ENCODE measurements around the gene RNASE8. TPM values are rescaled to one million over a fixed set of nuclear protein-coding genes. Genes with fewer than 3 reads are reported as not detected.
"Not testable (repeated sequence)": the region's sequence is repeated elsewhere in the genome, so short reads cannot be mapped to it uniquely, and the experiment has no call there.

Gene RNASE8
- total and polyA plus RNA-seq, 2 donors: not detected

DNA sequence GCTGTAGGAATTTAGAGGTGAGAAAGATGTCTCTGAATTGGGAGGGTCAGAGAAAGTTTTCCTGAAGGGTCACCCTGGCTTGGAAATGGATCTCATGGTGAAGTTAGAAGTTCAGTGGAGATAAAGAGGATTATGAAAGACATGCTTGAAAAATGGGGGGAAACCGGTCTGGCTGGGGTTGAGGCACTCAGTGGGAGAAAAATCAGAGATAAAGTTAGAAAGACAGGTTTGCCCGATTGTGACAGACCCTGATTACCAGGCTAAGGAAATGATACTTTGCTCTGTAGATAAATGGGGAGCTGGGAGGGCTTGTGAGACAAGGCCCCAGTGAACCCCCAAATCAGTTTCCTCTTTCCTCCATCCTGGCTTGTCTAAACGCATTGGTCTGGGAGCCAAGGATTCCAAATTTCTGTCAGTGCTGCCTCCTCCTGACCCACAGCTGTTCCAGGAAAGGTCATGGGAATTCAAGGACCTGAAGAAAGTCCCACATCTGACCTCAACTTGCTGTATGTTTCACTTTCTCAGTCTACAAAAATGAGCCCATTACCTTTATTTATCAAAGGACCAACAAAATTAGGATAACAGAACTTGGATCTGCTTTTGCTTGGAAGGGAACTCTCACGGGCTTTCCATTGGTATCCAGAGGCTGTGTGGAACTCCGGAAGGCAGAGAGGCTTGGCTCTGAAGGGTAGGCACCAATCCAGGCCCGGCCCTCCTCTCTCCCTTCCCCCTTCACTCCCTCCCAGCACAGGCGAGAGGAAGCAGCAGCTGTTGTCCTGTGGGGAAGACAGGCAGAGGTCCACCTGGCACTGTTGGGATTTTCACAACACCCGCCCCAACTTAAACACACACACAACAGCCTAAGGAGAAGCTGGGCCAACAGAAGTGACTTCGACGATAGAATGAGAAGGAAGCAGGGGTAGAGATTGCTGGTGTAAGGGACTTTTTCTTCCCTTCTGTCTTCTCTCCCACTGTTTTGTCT lies 18.9 kb upstream of the RNASE8 start:
- WGBS: 90% methylated on average over 10 of the region's 10 CpGs
- no peaks in the 10 kb centered on the region for H3K36me3 ChIP-seq (ENCODE audit: control insufficient read depth in 2 of 2, insufficient read depth in 2 of 2, low read length in 1 of 2)
- no peak for DNase-seq (ENCODE audit: low read depth in 6 of 9, low spot score in 9 of 9)
- peak overlapping the region in 1 of 2 donors; percentile 2 for H3K27ac ChIP-seq (ENCODE audit: low read depth in 1 of 2, low read length in 1 of 2)
- H3K27me3 ChIP-seq (ENCODE audit: control insufficient read depth in 2 of 2, insufficient read depth in 1 of 2, low read length in 1 of 2): peaks cover 0 to 5% of the 10 kb centered on the region in 2 donors
- peaks cover 0 to 2% of the 10 kb centered on the region in 2 donors for H3K4me1 ChIP-seq (ENCODE audit: control insufficient read depth in 2 of 2, insufficient read depth in 2 of 2, low read length in 2 of 2)
- H3K9me3 ChIP-seq (ENCODE audit: control insufficient read depth in 2 of 2, insufficient read depth in 1 of 2, low read length in 1 of 2): no peaks in the 10 kb centered on the region
- no peak overlapping the region for H3K4me3 ChIP-seq (ENCODE audit: low read length in 2 of 2)

DNA sequence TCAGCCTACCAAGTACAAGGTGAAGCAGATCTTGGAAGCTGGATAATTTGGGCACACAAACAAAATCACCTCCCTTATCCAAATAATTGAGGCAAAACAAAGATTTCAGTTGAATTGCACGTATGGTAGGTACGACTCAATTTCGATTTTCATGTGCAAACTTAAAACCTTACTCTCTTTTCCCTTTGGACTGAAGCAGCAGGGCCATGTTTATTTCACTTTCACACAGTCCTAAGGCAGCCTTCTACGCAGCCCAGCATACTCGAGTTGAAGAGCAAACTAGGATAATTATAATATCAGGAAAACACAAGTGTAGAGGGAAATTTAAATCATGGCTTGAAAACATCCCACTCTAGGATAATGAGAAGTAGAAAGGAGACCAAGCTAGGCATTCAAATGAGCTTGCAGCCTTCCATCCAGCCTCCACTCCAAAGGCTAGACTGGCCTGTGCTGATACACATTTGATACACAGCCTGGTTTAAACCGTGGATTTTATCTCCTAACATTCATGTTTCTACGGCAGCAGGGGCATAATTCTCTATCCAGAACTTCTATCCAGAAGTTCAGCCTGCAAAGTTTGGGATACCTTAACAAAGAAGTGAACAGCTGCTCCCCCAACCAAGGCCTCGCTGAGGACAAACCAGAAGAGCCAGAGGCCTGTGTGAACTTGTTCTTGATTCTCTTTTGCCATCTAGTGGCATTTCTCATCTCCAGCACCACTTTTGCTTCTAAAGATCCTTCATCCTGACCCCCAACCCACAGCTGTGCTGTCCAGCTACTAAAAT lies 17.8 kb upstream of the RNASE8 start:
- peaks cover 0 to 6% of the 10 kb centered on the region in 2 donors for H3K4me1 ChIP-seq (ENCODE audit: control insufficient read depth in 2 of 2, insufficient read depth in 2 of 2, low read length in 2 of 2)
- 78% methylated on average over 8 of the region's 8 CpGs for WGBS
- peak in 8 of 9 donors; percentile 23 to 65 (median 26) for DNase-seq (ENCODE audit: low read depth in 6 of 9, low spot score in 9 of 9)
- no peaks in the 10 kb centered on the region for H3K36me3 ChIP-seq (ENCODE audit: control insufficient read depth in 2 of 2, insufficient read depth in 2 of 2, low read length in 1 of 2)
- peaks cover 0 to 5% of the 10 kb centered on the region in 2 donors for H3K27me3 ChIP-seq (ENCODE audit: control insufficient read depth in 2 of 2, insufficient read depth in 1 of 2, low read length in 1 of 2)
- no peaks in the 10 kb centered on the region for H3K9me3 ChIP-seq (ENCODE audit: control insufficient read depth in 2 of 2, insufficient read depth in 1 of 2, low read length in 1 of 2)
- H3K4me3 ChIP-seq (ENCODE audit: low read length in 2 of 2): no peak overlapping the region
- no peak overlapping the region for H3K27ac ChIP-seq (ENCODE audit: low read depth in 1 of 2, low read length in 1 of 2)

DNA sequence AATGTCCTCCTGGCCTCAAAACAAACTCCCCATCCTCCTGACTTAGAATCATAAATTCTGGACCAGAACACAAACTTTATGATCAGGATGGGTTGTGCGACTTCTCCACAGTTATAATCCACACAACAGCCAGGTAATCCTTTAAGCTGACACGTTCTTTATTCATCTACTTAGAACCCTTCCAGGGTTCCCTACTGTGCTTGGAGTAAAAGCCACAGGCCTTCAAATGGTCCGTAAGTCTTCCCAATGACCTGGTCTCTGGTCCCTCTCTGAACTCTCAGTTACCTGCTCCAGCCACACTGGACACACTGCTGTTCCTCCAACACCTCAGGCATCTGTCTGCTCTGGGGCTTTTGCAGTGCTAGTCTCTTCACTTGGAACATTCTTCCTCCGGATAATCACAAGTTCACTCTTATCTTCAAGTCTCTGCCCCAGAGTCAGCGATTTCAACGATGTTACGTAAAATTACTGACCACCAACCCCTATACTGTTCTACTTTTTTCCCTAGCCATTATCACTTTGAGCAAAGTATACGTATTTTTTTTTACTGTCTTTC lies 17.2 kb upstream of the RNASE8 start:
- DNase-seq (ENCODE audit: low read depth in 6 of 9, low spot score in 9 of 9): no peak
- Histone ChIP-seq H3K4me3 (ENCODE audit: low read length in 2 of 2) (no peak overlapping the region), H3K27me3 (ENCODE audit: control insufficient read depth in 2 of 2, insufficient read depth in 1 of 2, low read length in 1 of 2) (peaks cover 0 to 5% of the 10 kb centered on the region in 2 donors), H3K36me3 (ENCODE audit: control insufficient read depth in 2 of 2, insufficient read depth in 2 of 2, low read length in 1 of 2) (no peaks in the 10 kb centered on the region), H3K27ac (ENCODE audit: low read depth in 1 of 2, low read length in 1 of 2) (no peak overlapping the region), H3K4me1 (ENCODE audit: control insufficient read depth in 2 of 2, insufficient read depth in 2 of 2, low read length in 2 of 2) (peaks cover 0 to 6% of the 10 kb centered on the region in 2 donors), H3K9me3 (ENCODE audit: control insufficient read depth in 2 of 2, insufficient read depth in 1 of 2, low read length in 1 of 2) (no peaks in the 10 kb centered on the region)
- WGBS: 93% methylated on average over 8 of the region's 8 CpGs

DNA sequence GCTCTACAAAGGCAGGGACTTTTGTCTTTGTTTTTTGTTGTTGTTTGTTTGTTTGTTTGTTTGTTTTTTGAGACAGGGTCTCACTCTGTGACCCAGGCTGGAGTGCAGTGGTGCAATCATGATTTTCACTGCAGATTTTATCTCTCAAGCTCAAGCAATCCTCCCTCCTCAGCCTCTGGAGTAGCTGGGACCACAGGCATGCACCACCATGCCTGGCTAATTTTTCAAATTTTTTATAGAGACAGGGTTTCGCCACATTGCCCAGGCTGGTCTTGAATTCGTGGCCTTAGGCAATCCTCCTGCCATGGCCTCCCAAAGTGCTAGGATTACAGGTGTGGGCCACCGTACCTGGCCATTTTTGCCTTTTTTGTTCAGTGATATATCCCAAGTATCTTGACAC lies 16.7 kb upstream of the RNASE8 start:
- H3K4me3 ChIP-seq (ENCODE audit: low read length in 2 of 2); DNase-seq (ENCODE audit: low read depth in 6 of 9, low spot score in 9 of 9); H3K27me3 ChIP-seq (ENCODE audit: control insufficient read depth in 2 of 2, insufficient read depth in 1 of 2, low read length in 1 of 2); H3K27ac ChIP-seq (ENCODE audit: low read depth in 1 of 2, low read length in 1 of 2); H3K36me3 ChIP-seq (ENCODE audit: control insufficient read depth in 2 of 2, insufficient read depth in 2 of 2, low read length in 1 of 2); H3K9me3 ChIP-seq (ENCODE audit: control insufficient read depth in 2 of 2, insufficient read depth in 1 of 2, low read length in 1 of 2); H3K4me1 ChIP-seq (ENCODE audit: control insufficient read depth in 2 of 2, insufficient read depth in 2 of 2, low read length in 2 of 2): not testable (repeated sequence)
- WGBS: 91% methylated on average over 3 of the region's 3 CpGs

DNA sequence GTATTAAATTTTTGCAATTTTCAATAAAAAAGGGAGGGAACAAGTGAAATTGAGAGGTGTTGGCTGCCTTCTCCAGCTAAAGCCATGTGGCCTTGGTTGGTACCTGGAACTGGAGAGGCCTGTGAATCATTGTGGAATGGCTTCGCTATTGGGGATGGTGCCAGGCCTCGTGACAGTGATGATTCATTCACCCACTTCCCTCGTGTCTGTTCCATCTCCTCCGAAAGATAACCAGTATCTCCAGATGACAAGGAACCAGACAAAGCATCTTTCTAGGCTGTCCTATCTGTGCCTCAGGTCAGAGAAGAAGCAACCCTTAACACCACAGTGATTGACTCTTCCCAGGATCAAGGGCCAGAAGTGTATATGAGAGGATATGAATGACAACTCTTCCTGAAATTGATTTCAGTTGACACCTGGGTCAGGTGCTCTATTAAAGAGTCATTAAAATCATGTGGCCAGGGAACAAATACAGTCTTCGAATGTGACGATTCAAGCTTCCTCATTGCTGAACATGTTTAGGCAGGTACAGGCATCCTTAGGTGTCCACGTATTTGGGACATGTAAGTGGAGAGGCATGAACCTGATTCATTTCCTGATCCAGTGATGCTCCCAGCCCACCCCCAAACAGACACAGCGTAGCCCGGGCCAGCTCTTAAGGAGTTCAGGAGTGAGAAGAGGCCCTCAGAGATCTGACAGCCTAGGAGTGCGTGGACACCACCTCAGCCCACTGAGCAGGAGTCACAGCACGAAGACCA lies 15.8 kb upstream of the RNASE8 start, which contains the start of gene RNASE7:
Gene RNASE7 (plus strand): TSS at position 687 of the 758 bp plus-strand sequence. CDS start 631 bp downstream, outside the sequence.
- Histone ChIP-seq H3K36me3 (ENCODE audit: control insufficient read depth in 2 of 2, insufficient read depth in 2 of 2, low read length in 1 of 2) (no peaks in the 10 kb centered on the region), H3K27me3 (ENCODE audit: control insufficient read depth in 2 of 2, insufficient read depth in 1 of 2, low read length in 1 of 2) (peaks cover 0 to 2% of the 10 kb centered on the region in 2 donors), H3K27ac (ENCODE audit: low read depth in 1 of 2, low read length in 1 of 2) (peak within 1 kb of the TSS in 1 of 2 donors; percentile 51), H3K4me1 (ENCODE audit: control insufficient read depth in 2 of 2, insufficient read depth in 2 of 2, low read length in 2 of 2) (peaks cover 0 to 6% of the 10 kb centered on the region in 2 donors), H3K4me3 (ENCODE audit: low read length in 2 of 2) (no peak within 1 kb of the TSS), H3K9me3 (ENCODE audit: control insufficient read depth in 2 of 2, insufficient read depth in 1 of 2, low read length in 1 of 2) (no peaks in the 10 kb centered on the region)
- no peak for DNase-seq (ENCODE audit: low read depth in 6 of 9, low spot score in 9 of 9)
- 90% methylated on average over 11 of the region's 11 CpGs for WGBS

DNA sequence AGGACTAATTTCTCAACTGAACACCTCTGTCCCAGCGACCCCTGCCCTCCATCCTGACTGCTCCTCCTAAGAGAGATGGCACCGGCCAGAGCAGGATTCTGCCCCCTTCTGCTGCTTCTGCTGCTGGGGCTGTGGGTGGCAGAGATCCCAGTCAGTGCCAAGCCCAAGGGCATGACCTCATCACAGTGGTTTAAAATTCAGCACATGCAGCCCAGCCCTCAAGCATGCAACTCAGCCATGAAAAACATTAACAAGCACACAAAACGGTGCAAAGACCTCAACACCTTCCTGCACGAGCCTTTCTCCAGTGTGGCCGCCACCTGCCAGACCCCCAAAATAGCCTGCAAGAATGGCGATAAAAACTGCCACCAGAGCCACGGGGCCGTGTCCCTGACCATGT lies 14.7 kb upstream of the RNASE8 start:
- Histone ChIP-seq H3K4me1 (ENCODE audit: control insufficient read depth in 2 of 2, insufficient read depth in 2 of 2, low read length in 2 of 2) (peaks cover 0 to 6% of the 10 kb centered on the region in 2 donors), H3K4me3 (ENCODE audit: low read length in 2 of 2) (no peak overlapping the region), H3K9me3 (ENCODE audit: control insufficient read depth in 2 of 2, insufficient read depth in 1 of 2, low read length in 1 of 2) (no peaks in the 10 kb centered on the region), H3K27ac (ENCODE audit: low read depth in 1 of 2, low read length in 1 of 2) (no peak overlapping the region), H3K27me3 (ENCODE audit: control insufficient read depth in 2 of 2, insufficient read depth in 1 of 2, low read length in 1 of 2) (peaks cover 0 to 2% of the 10 kb centered on the region in 2 donors), H3K36me3 (ENCODE audit: control insufficient read depth in 2 of 2, insufficient read depth in 2 of 2, low read length in 1 of 2) (no peaks in the 10 kb centered on the region)
- no peak for DNase-seq (ENCODE audit: low read depth in 6 of 9, low spot score in 9 of 9)
- WGBS: 60% methylated on average over 8 of the region's 8 CpGs

DNA sequence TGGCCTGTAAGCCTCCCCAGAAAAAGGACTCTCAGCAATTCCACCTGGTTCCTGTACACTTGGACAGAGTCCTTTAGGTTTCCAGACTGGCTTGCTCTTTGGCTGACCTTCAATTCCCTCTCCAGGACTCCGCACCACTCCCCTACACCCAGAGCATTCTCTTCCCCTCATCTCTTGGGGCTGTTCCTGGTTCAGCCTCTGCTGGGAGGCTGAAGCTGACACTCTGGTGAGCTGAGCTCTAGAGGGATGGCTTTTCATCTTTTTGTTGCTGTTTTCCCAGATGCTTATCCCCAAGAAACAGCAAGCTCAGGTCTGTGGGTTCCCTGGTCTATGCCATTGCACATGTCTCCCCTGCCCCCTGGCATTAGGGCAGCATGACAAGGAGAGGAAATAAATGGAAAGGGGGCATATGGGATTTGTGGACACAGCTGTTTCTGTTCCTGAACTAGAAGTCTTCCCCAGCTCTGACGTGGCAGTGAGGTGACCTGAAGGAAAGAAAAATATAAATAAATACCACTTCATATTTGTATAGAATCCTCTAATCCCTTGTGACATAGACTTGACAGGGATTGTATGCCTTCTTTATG lies 14.1 kb upstream of the RNASE8 start:
- Histone ChIP-seq H3K4me1 (ENCODE audit: control insufficient read depth in 2 of 2, insufficient read depth in 2 of 2, low read length in 2 of 2) (peaks cover 0 to 6% of the 10 kb centered on the region in 2 donors), H3K27ac (ENCODE audit: low read depth in 1 of 2, low read length in 1 of 2) (no peak overlapping the region), H3K4me3 (ENCODE audit: low read length in 2 of 2) (no peak overlapping the region), H3K27me3 (ENCODE audit: control insufficient read depth in 2 of 2, insufficient read depth in 1 of 2, low read length in 1 of 2) (peaks cover 0 to 2% of the 10 kb centered on the region in 2 donors), H3K9me3 (ENCODE audit: control insufficient read depth in 2 of 2, insufficient read depth in 1 of 2, low read length in 1 of 2) (no peaks in the 10 kb centered on the region), H3K36me3 (ENCODE audit: control insufficient read depth in 2 of 2, insufficient read depth in 2 of 2, low read length in 1 of 2) (no peaks in the 10 kb centered on the region)
- 86% methylated on average over 2 of the region's 2 CpGs for WGBS
- no peak for DNase-seq (ENCODE audit: low read depth in 6 of 9, low spot score in 9 of 9)

DNA sequence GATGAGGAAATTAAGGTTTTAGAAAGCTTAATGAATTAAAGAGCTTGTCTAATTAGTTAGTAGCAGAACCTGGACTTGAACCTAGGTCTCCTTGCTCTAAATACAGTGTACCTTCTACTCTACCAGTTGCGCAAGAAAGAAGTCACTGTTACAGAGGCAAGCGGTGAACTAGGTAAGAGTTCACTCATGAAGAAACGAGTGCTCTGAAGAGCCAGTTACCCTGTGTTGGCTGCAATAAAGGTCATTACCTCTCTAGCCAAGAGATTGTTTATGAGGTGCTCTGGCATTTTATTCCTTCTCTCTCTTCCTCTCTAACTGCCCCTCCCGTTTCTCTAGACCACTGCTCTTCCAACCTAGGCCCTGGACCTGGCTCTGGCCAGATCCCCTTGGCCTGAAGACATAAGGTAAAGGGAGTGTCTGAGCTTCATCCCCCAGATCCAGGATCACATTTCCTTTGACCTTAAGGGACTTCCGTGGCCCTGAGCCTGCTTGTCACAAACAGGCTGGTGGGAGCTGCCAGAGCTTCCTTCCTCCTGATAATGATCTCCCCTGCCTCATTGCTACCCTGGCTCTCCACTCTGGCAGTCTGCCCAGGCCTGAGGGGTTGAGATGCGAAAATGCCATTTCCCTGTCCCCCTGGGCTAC lies 13.5 kb upstream of the RNASE8 start:
- Histone ChIP-seq H3K9me3 (ENCODE audit: control insufficient read depth in 2 of 2, insufficient read depth in 1 of 2, low read length in 1 of 2) (no peaks in the 10 kb centered on the region), H3K27ac (ENCODE audit: low read depth in 1 of 2, low read length in 1 of 2) (no peak overlapping the region), H3K36me3 (ENCODE audit: control insufficient read depth in 2 of 2, insufficient read depth in 2 of 2, low read length in 1 of 2) (no peaks in the 10 kb centered on the region), H3K27me3 (ENCODE audit: control insufficient read depth in 2 of 2, insufficient read depth in 1 of 2, low read length in 1 of 2) (peaks cover 0 to 2% of the 10 kb centered on the region in 2 donors), H3K4me3 (ENCODE audit: low read length in 2 of 2) (no peak overlapping the region), H3K4me1 (ENCODE audit: control insufficient read depth in 2 of 2, insufficient read depth in 2 of 2, low read length in 2 of 2) (peaks cover 0 to 6% of the 10 kb centered on the region in 2 donors)
- 36% methylated on average over 6 of the region's 6 CpGs for WGBS
- no peak for DNase-seq (ENCODE audit: low read depth in 6 of 9, low spot score in 9 of 9)

Data from thymus (tissue), 11 donors.